ENCODE data around the gene SYK.

The SYK gene

GRCh38 chr9:90839183-90839728 is 37.6 kb downstream of the SYK start:
- H3K4me3 ChIP-seq (ENCODE audit: low read depth, low read length): no peak overlapping the region
- DNase-seq (ENCODE audit: low read depth, low spot score): no peak
- TF ChIP-seq CTCF (IDR thresholded peaks at IDR 0.05; ENCODE audit: low read depth, low read length): no peak
- in situ Hi-C loops (cut with HindIII; ENCODE audit: low sequenced_read_pairs): no loop called here

GRCh38 chr9:90840696-90841095 is 39.1 kb downstream of the SYK start:
- DNase-seq (ENCODE audit: low read depth, low spot score): no peak
- in situ Hi-C loops (cut with HindIII; ENCODE audit: low sequenced_read_pairs): no loop called here
- no peak overlapping the region for H3K4me3 ChIP-seq (ENCODE audit: low read depth, low read length)
- TF ChIP-seq CTCF (IDR thresholded peaks at IDR 0.05; ENCODE audit: low read depth, low read length): no peak

- in situ Hi-C loops (cut with HindIII; ENCODE audit: low sequenced_read_pairs): no loop called here
- no peak for DNase-seq (ENCODE audit: low read depth, low spot score)
- no peak overlapping the region for H3K4me3 ChIP-seq (ENCODE audit: low read depth, low read length)
- no peak for TF ChIP-seq CTCF (IDR thresholded peaks at IDR 0.05; ENCODE audit: low read depth, low read length)
Observed at GRCh38 chr9:90841213-90841612, 39.6 kb downstream of the SYK start.

GRCh38 chr9:90841615-90842014 is 40.0 kb downstream of the SYK start:
- no peak for TF ChIP-seq CTCF (IDR thresholded peaks at IDR 0.05; ENCODE audit: low read depth, low read length)
- DNase-seq (ENCODE audit: low read depth, low spot score): no peak
- no peak overlapping the region for H3K4me3 ChIP-seq (ENCODE audit: low read depth, low read length)
- in situ Hi-C loops (cut with HindIII; ENCODE audit: low sequenced_read_pairs): no loop called here

GRCh38 chr9:90842176-90842777 is 40.7 kb downstream of the SYK start:
- no peak for TF ChIP-seq CTCF (IDR thresholded peaks at IDR 0.05; ENCODE audit: low read depth, low read length)
- in situ Hi-C loops (cut with HindIII; ENCODE audit: low sequenced_read_pairs): no loop called here
- no peak for DNase-seq (ENCODE audit: low read depth, low spot score)
- no peak overlapping the region for H3K4me3 ChIP-seq (ENCODE audit: low read depth, low read length)

GRCh38 chr9:90842996-90843395 is 41.4 kb downstream of the SYK start:
- no peak for DNase-seq (ENCODE audit: low read depth, low spot score)
- TF ChIP-seq CTCF (IDR thresholded peaks at IDR 0.05; ENCODE audit: low read depth, low read length): no peak
- in situ Hi-C loops (cut with HindIII; ENCODE audit: low sequenced_read_pairs): no loop called here
- no peak overlapping the region for H3K4me3 ChIP-seq (ENCODE audit: low read depth, low read length)
